GM18505 (cell line): ENCODE data around the gene ABHD16B.
"Not testable (repeated sequence)": the region's sequence is repeated elsewhere in the genome, so short reads cannot be mapped to it uniquely, and the experiment has no call there.

ENCODE experiments used
- ATAC-seq: cut with Tn5 transposase; IDR thresholded peaks from one replicate; pipeline ENCODE4 v1.9.1; 2021; ENCODE audit not compliant: unreplicated experiment
- POLR2A ChIP-seq: IDR thresholded peaks from 4 replicates; pipeline ENCODE4 v1.6.1; 2011; ENCODE audit warnings: borderline replicate concordance; ENCODE audit not compliant: insufficient read depth, insufficient read length; ENCODE audit errors: extremely low read depth

ABHD16B gene

DNA sequence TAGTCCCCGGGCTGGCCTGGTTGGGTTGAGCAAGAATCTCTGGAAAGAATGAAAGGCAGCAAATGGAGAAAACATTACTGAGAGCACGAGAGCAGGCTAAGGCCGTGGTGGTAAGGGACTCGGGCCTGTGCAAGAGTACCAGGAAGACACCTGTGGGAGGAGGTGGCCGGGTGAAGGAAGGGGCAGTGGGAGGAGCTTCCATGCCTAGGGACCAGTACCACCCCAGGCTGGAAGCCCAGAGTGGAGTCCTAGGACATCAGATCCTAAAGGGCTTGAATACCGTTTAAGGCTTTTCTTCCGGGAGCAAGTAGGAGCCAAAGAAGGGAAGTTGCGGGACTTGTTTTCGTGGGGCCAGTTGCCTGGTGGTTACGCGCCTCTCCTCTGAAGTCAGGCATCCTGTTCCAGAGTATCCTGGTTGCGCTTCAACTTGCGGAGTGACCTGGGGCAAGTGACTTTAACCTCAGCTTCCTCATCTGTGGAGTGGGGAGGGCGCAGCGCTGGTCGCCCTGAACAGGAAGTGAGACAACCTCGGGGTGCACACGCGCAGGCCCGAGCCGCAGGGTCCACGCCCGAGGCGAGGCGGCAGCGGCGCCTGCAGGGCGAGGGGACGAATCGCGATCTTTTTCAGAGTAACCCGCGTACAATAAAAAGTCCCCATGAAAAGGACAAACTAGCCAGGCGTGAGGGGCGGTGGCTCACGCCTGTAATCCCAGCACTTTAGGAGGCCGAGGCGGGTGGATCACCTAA is 2.7 kb downstream of the ABHD16B start:
- peak; percentile 77 for TF ChIP-seq POLR2A

DNA sequence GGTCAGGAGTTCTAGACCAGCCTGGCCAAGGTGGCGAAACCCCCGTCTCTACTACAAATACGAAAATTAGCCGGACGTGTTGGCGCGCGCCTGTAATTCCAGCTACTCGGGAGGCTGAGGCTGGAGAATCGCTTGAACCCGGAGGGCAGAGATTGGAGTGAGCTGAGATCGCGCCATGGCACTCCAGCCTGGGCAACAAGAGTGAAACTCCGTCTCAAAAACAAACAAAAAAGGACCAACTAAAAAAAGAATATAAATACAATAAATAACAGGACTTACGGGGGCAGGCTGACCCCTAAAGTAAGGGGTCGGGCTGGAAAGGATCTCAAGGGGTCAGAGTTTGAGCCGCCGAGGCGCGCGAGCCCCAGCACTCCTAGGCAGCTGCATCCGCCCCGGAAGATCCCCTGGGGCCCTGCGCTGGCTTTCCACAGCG is 3.3 kb downstream of the ABHD16B start:
- no peak for TF ChIP-seq POLR2A
- no peak for ATAC-seq

More for the DNA sequence above, 2.7 kb downstream of the ABHD16B start:
- ATAC-seq, result peak; percentile 68

DNA sequence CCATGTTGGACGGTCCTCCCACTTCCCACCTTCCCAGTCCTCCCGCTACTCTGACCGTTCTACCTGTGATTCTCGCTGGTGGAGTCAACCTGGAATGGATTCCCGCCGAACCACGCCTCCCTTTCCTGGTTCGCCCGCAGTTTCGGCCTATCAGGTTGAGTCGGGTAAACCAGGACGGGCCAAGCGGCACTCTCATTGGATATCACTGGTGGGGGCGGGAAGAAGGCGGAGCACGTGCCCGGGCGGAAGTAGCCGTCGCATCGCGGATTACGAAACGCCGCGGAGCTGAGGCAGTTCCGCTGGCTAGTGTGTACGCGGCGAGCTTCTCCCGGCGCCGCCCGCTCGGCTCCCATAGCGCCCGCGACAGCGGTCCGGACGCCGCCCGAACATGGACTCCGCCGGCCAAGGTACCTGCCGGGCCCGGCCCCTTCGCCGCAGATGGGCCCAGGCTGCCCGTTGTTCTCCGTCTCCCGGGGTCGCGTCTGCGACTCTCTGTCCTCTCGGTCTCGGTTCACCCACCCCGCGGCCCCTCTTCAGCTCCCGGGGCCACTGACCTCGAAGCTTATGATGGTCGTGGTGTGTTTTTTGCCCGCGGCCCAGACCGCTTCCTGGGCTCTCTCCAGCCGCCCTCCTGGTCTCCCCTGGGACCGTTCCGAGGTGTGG is 3.8 kb downstream of the ABHD16B start, which contains the start of gene TPD52L2:
TSS of gene TPD52L2 (plus strand) at position 293 of the 663 bp plus-strand sequence. CDS start at position 389, 96 bp downstream.
- peak; percentile 67 for ATAC-seq
- peak; percentile 94 for TF ChIP-seq POLR2A

DNA sequence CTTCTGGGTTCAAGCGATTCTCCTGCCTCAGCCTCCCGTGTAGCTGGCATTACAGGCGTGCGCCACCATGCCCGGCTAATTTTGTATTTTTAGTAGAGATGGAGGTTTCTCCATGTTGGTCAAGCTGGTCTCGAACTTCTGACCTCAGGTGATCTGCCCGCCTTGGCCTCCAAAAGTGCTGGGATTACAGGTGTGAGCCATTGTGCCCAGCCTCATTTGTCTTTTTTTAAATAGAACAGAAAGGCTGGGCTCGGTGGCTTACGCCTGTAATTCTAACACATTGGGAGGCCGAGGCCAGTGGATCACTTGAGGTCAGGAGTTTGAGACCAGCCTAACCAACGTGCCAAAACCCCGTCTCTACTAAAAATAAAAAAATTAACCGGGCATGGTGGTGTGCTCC is 5.7 kb downstream of the ABHD16B start:
- not testable (repeated sequence) for ATAC-seq

DNA sequence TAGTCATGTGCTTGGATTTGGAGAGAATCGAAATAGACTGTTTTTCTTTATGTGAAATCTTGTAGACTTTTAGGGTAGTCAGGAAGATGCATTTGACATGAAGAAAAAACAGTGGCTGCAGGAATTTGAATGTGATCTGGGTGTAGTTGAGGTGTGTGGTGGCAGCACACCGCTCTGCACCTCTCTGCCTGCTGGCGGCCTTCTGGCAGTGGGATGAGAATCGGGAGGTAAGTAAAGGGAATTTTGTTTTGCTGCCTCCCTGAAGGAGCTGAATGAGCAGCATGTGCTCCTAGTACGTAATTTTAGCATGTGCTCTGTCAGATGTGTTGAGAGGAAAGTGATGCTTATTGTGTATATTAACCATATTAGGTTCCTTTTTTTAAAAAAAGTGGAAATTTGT is 7.0 kb downstream of the ABHD16B start:
- TF ChIP-seq POLR2A, result no peak
- no peak for ATAC-seq

DNA sequence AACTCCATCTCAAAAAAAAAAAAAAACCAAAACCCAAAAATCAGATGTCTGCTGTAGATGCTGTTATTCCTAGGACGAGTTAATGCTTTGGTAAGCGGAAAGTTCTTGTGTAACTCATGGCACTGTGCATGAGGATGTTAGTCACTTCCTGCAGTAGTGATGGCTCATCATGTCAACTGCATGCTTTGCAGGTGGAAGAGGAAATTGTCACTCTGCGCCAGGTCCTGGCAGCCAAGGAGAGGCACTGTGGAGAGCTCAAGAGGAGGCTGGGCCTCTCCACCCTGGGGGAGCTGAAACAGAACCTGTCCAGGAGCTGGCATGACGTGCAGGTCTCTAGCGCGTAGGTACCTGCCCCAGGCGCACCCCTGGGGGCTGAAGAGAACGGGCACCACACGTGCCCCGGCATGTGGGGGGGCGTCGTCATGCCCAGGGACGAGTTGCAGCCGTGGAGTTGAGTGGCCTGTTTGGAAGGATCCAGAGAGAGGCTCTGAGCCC is 12.2 kb downstream of the ABHD16B start:
- ATAC-seq, result no peak
- TF ChIP-seq POLR2A, result no peak

DNA sequence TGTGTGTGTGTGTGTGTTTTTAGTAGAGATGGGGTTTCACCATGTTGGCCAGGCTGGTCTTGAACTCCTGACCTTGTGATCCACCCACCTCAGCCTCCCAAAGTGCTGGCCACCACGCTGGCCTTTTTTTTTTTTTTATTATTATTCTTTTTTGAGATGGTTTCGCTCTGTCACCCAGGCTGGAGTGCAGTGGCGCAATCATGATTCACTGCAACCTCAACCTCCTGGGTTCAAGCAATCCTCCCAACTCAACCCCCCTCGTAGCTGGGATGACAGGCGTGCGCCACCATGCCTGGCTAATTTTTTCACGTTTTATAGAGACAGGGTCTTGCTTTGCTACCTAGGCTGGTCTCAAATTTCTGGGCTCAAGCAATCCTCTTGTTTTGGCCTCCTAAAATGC is 12.9 kb downstream of the ABHD16B start:
- not testable (repeated sequence) for ATAC-seq

DNA sequence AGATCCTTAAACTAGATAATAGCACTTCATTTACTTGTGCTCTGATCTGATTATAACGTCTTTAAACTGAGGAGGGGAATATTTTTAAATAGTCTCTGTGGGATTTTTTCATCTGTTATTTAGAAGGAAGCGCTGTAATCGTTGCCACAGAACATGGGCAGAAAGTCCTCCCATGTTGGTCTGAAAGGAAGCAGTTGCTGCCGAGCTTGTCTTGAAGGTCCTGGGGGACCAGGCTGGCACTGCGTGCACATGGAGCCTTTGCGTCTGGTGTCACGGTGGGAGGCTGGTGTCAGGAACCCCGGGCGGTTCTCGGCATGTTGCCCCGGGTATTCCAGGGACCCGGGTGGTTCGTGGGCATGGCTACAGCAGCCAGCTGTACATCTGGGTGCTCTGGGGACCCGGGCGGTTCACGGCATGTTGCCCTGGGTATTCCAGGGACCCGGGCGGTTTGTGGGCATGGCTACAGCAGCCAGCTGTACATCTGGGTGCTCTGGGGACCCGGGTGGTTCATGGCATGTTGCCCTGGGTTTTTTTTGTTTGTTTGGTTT is 15.3 kb downstream of the ABHD16B start:
- TF ChIP-seq POLR2A, result no peak
- no peak for ATAC-seq

DNA sequence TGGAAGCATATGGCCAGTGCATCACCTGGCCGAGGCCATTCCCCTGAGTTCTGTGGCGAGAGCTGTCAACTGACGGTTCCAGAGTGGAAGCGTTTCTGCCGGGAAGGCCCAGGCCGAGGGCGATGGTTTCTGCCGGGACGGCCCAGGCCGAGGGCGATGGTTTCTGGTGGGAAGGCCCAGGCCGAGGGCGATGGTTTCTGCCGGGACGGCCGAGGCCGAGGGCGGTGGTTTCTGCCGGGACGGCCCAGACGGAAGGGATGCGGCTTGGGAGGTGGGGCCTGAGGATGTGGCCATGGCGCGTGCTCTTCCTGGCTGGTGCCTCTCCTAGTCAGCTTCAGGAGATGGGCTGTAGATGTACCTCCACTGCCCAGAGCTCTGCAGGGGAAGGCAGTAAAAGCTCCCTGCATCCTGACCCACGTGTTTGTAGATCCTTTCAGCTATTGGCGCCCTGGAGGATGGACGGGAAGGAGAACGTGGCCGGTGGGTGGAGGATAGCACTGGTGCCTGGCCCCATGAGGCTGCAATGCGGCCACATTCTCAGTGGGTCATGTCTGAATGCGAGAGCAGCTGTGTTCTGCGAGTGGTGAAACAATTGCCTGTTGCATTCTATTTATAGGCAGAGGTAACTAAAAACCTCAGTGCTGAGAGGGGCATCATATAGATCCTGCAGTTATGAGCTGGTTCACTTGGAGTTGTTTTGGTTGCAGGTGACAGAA is 16.6 kb downstream of the ABHD16B start:
- ATAC-seq, result no peak
- TF ChIP-seq POLR2A, result no peak

DNA sequence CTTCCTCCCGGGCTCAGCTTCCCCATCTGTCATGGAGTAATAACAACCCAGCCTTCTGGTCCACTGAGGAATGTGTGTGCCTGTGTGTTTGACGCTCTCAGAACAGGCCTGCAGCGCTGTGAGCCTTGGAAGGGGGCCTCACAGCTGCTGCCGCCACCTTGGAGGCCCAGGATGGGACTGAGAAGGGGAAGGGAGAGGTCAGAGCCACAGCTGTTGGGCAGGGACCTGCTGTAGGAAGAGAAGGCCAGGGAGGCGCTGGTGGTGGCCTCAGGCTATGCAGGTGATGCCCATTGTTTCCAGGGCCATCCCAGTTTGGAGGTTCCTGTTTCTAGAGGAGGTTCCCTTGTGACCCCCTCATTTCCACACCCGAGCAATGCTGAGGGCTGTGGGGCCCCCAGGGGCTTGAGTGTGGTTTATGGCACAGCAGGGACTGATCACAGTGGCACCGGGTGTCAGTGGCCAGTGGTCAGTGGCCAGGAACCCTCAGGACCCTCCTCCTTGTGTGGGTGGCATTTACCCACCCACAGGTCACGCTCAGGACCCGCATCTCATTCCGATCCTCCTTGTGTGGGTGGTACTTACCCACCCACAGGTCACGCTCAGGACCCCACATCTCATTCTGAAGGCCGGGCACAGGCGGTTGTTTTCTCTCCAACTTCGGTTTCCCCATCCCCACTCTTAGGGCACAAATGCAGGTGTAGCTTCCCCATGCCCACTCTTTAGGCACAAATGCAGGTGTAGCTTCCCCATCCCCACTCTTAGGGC is 17.8 kb downstream of the ABHD16B start:
- no peak for TF ChIP-seq POLR2A
- no peak for ATAC-seq

DNA sequence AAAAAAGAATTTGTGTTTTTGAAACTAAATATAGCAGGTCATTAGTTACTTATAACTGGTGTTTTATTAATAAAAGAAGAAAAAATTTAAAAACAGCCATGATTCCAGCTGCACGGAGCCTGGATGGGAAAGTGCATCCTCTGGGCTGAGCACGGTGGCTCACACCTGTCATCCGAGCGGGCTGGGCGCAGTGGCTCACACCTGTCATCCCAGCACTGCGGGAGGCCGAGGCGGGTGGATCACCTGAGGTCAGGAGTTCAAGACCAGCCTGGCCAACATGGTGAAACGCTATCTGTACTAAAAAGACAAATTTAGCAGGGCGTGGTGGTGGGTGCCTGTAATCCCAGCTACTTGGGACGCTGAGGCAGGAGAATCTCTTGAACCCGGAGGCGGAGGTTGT is 19.6 kb downstream of the ABHD16B start:
- ATAC-seq, result not testable (repeated sequence)

DNA sequence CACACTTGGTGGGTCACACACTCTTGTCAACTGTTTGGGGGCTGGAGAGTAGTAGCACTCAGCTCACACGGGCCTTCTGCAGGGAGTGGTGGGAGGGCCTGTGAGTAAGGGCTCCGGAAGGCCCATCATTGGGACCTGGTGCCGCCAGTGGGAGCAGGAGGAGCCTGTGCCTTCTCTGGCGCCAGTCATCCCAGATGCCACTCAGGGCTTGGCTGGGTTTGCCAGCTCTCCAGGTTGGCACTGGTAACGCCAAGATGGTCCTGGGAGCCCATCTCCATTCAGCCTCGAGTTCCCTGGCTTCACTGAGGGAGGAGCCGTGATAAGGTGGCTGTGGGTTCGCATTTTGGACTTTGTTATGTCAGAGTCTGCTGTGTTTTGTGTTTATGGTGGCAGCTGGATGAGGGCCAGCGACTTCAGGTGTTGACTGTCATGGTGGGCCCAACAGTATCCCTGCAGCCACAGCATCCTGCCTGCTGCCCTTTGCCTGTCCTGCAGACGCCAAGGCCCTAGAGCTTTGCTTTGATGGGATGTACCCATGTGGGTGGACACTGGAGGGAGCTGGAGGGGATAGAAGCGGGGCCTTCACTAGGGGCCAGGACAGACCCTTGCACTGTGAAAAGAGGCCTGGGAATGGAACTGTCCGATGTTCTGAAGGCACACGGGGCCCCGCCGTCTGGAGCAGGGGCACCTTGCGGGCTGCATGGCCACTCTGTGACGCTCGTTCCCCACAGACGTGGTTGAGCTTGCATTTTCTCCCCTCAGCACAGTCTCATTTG is 20.3 kb downstream of the ABHD16B start:
- no peak for TF ChIP-seq POLR2A
- ATAC-seq, result no peak
